Heart left ventricle (tissue), 16 donors: ENCODE results near the gene CHRM5. TPM values are rescaled to one million over a fixed set of nuclear protein-coding genes. Genes with fewer than 3 reads are reported as not detected.
"Not testable (repeated sequence)": the region's sequence is repeated elsewhere in the genome, so short reads cannot be mapped to it uniquely, and the experiment has no call there.

ENCODE experiments used
- ATAC-seq, 4 donors: fragments of 200-7000 bp; cut with Tn5 transposase; one replicate each; pipeline ENCODE4 v1.9.1; 2020 to 2022; ENCODE audit warnings: moderate library complexity in 4 of 4, mild to moderate bottlenecking in 3 of 4, moderate number of reproducible peaks in 1 of 4
- DNase-seq, 5 donors: peaks; one replicate each; pipeline ENCODE4 v3.0.0-alpha.2; 2020
- H3K27ac ChIP-seq, 12 donors: fragments of 200-600 bp; sonication (generic) in 4 of 12; one replicate each; pipeline versions ENCODE4 v1.5.0 to v1.8.0; 2016 to 2022; ENCODE audit warnings: mild to moderate bottlenecking in 2 of 12
- H3K27me3 ChIP-seq, 9 donors: fragments of 200-600 bp; sonication (generic) in 2 of 9; one replicate each; pipeline versions ENCODE4 v1.5.1 to v1.8.0; 2016 to 2022; ENCODE audit warnings: mild to moderate bottlenecking in 3 of 9
- H3K36me3 ChIP-seq, 9 donors: fragments of 200-600 bp; sonication (generic) in 2 of 9; one replicate each; pipeline versions ENCODE4 v1.5.0 to v1.8.0; 2018 to 2022; ENCODE audit warnings: mild to moderate bottlenecking in 2 of 9
- H3K4me1 ChIP-seq, 12 donors: fragments of 200-600 bp; sonication (generic) in 4 of 12; one replicate each; pipeline versions ENCODE4 v1.5.0 to v1.8.0; 2016 to 2022; ENCODE audit warnings: mild to moderate bottlenecking in 3 of 12
- H3K4me3 ChIP-seq, 12 donors: fragments of 200-600 bp; sonication (generic) in 4 of 12; one replicate each; pipeline versions ENCODE4 v1.5.0 to v1.8.0; 2017 to 2022; ENCODE audit warnings: mild to moderate bottlenecking in 9 of 12, moderate library complexity in 4 of 12
- H3K9me3 ChIP-seq, 12 donors: fragments of 200-600 bp; sonication (generic) in 4 of 12; one replicate each; pipeline versions ENCODE4 v1.5.0 to v1.8.0; 2016 to 2022; ENCODE audit warnings: mild to moderate bottlenecking in 1 of 12
- CTCF ChIP-seq, 12 donors: fragments of 200-600 bp; sonication (generic) in 4 of 12; IDR thresholded peaks; one replicate each; pipeline versions ENCODE4 v1.5.0 to v1.8.0; 2018 to 2022; ENCODE audit warnings: antibody characterized with exemption in 12 of 12, mild to moderate bottlenecking in 5 of 12
- POLR2A ChIP-seq, 2 donors: fragments of 450-650 bp; IDR thresholded peaks; one replicate each; pipeline ENCODE4 v1.6.1; 2017; ENCODE audit warnings: antibody characterized with exemption in 2 of 2, mild to moderate bottlenecking in 2 of 2, moderate library complexity in 2 of 2
- WGBS, 4 donors: extraction: QIAGEN DNeasy Blood & Tissue Kit in 2 of 4; methylation state at CpG; one replicate each; pipeline versions ENCODE4 v1.1.5 to v1.1.7; 2013 to 2018; 5-methylcytosine and 5-hydroxymethylcytosine counted together
- intact Hi-C, 10 donors: fragments of 100-400 bp; cut with DNase I; formaldehyde crosslinking; loops; one replicate each; pipeline versions ENCODE4 v1.11.1 to v1.14.2; 2022
- polyA plus RNA-seq, 2 donors: library from polyadenylated mRNA; stranded (reverse); fragments of 200-250 nt; gene quantifications; one replicate each; pipeline ENCODE4 v1.2.3, GENCODE V29; 2013
- total RNA-seq, 9 donors: library from RNA; depleted of rRNA in 2 of 9; stranded (reverse); fragments of >200 nt in 2 of 9; fragmentation: NEBNext Ultra II Directional in 3 of 9; extraction: Animal tissue kit (Norgen Biotek cat#: 25700) in 3 of 9; gene quantifications; one replicate each; pipeline versions ENCODE4 v1.1.0 to v1.2.4, GENCODE V29; 2016 to 2023
- donor health status: ischemic (EF 13 %, LVEDD 7.1; RV severe dilation, severe dysfunction).
- donor health status: healthy with polysubstance abuse.
- donor health status: DM: no; HTN: yes; CAD: no.
- donor health status: DM: no; HTN: no; CAD: no.
- donor health status: ischemic (EF 25% LVEDD 6.9; RV normal size, moderate dysfunction).
- donor health status: ischemic (EF 25% LVEDD 5.7; RV mildly dilated, moderate dysfunction).
- donor health status: healthy.
- donor health status: DM: yes; HTN: yes; CAD: no.
- donor health status: ischemic (EF 35%, LVEDD 5.7; RV mildly dilated, moderate dysfunction).
- donor health status: nonischemic (EF 11% LVEDD 7.7; RV severe dilation, severe dysfunction).
- donor health status: DM: yes; HTN: yes; CAD: no.
- donor health status: PGD.
- donor health status: ischemic (EF 29% LVEDD 5.4; RV normal size, mild dysfunction).
- donor health status: nonischemic (EF 23%, LVEDD 6.1; RV moderate dilation, normal function).

The CHRM5 gene
- total and polyA plus RNA-seq, 11 donors: not detected

GRCh38 chr15:34046471-34047145 lies 78.3 kb downstream of the CHRM5 start:
- ATAC-seq (no peak), DNase-seq (no peak)
- WGBS, 4 donors: 89 to 94% (median 94%) methylated on average over 16 of the region's 16 CpGs
- Histone ChIP-seq H3K4me1 (no peaks in the 10 kb centered on the region), H3K4me3 (no peak overlapping the region), H3K27me3 (no peaks in the 10 kb centered on the region), H3K36me3 (no peaks in the 10 kb centered on the region), H3K9me3 (peaks cover 0 to 28% (median 15%) of the 10 kb centered on the region in 12 donors), H3K27ac (no peak overlapping the region)
- TF ChIP-seq CTCF (IDR thresholded peaks at IDR 0.05) (no peak), POLR2A (IDR thresholded peaks at IDR 0.05) (no peak)
- intact Hi-C loops: no loop called here

- peak overlapping the region in 3 of 12 donors; percentile 15 to 49 (median 48) for H3K27ac ChIP-seq
- intact Hi-C loops: no loop called here
- TF ChIP-seq CTCF (IDR thresholded peaks at IDR 0.05): no peak
- TF ChIP-seq POLR2A (IDR thresholded peaks at IDR 0.05): no peak
These were observed 79.8 kb downstream of the CHRM5 start for GRCh38 chr15:34047893-34048775.

GRCh38 chr15:34049112-34049511 lies 80.8 kb downstream of the CHRM5 start:
- Histone ChIP-seq H3K4me1 (no peaks in the 10 kb centered on the region), H3K9me3 (peaks cover 0 to 45% (median 15%) of the 10 kb centered on the region in 12 donors), H3K4me3 (no peak overlapping the region), H3K36me3 (no peaks in the 10 kb centered on the region), H3K27ac (no peak overlapping the region), H3K27me3 (no peaks in the 10 kb centered on the region)
- DNase-seq: no peak
- TF ChIP-seq POLR2A (IDR thresholded peaks at IDR 0.05) (no peak), CTCF (IDR thresholded peaks at IDR 0.05) (no peak)
- intact Hi-C loops: no loop called here
- 93 to 99% (median 97%) methylated on average over 2 of the region's 2 CpGs for WGBS, 4 donors
- ATAC-seq: no peak

More at GRCh38 chr15:34047893-34048775, 79.8 kb downstream of the CHRM5 start:
- peaks cover 0 to 43% (median 15%) of the 10 kb centered on the region in 12 donors for H3K9me3 ChIP-seq
- H3K4me1 ChIP-seq: no peaks in the 10 kb centered on the region
- H3K36me3 ChIP-seq: no peaks in the 10 kb centered on the region
- no peak overlapping the region for H3K4me3 ChIP-seq
- WGBS, 4 donors: 70 to 77% (median 71%) methylated on average over 9 to 10 of the region's 10 CpGs
- DNase-seq: peak in 2 of 5 donors; percentile 23 to 70
- ATAC-seq: peak in 3 of 4 donors; percentile 34 to 55 (median 54)
- no peaks in the 10 kb centered on the region for H3K27me3 ChIP-seq

GRCh38 chr15:34050385-34050784 lies 82.1 kb downstream of the CHRM5 start:
- ATAC-seq, H3K4me1 ChIP-seq, H3K36me3 ChIP-seq, DNase-seq, H3K4me3 ChIP-seq, intact Hi-C loops, H3K27me3 ChIP-seq, H3K27ac ChIP-seq: not testable (repeated sequence)
- H3K9me3 ChIP-seq: peaks cover 0 to 45% (median 15%) of the 10 kb centered on the region in 12 donors
- 84 to 88% (median 86%) methylated on average over 1 of the region's 1 CpG for WGBS, 4 donors
